CD4-positive, CD25-positive, alpha-beta regulatory T cell (primary cell): ENCODE measurements around the gene DSC3. TPM values are rescaled to one million over a fixed set of nuclear protein-coding genes. Genes with fewer than 3 reads are reported as not detected.
"Not testable (repeated sequence)": the region's sequence is repeated elsewhere in the genome, so short reads cannot be mapped to it uniquely, and the experiment has no call there.

ENCODE experiments used
- ATAC-seq, 2 donors: fragments of 150-1000 bp; cut with Tn5 transposase; one replicate each; pipeline ENCODE4 v1.10.0; 2021; ENCODE audit warnings: low read depth in 2 of 2, moderate number of reproducible peaks in 2 of 2, moderate library complexity in 1 of 2
- DNase-seq, 3 donors: peaks; one replicate each; pipeline versions ENCODE4 v3.0.0 to v3.0.0-alpha.2; 2012 to 2022; ENCODE audit warnings: mixed read lengths in 1 of 3
- H3K27ac ChIP-seq: one replicate; pipeline ENCODE4 v1.7.0; 2013; ENCODE audit warnings: mild to moderate bottlenecking, low read length; ENCODE audit not compliant: insufficient read depth, poor library complexity, severe bottlenecking
- H3K27me3 ChIP-seq: one replicate; pipeline ENCODE4 v1.7.0; 2013; ENCODE audit warnings: low read length; ENCODE audit not compliant: control insufficient read depth, insufficient read depth
- H3K36me3 ChIP-seq: one replicate; pipeline ENCODE4 v1.7.0; 2013; ENCODE audit warnings: mild to moderate bottlenecking, low read length, moderate library complexity; ENCODE audit not compliant: control insufficient read depth, insufficient read depth
- H3K4me1 ChIP-seq: 2 replicates; pipeline ENCODE4 v1.7.0; 2013; ENCODE audit warnings: mild to moderate bottlenecking, low read length; ENCODE audit not compliant: insufficient read depth, control insufficient read depth, poor library complexity, severe bottlenecking
- H3K4me3 ChIP-seq: one replicate; pipeline ENCODE4 v1.7.0; 2013; ENCODE audit warnings: low read depth, mild to moderate bottlenecking, low read length, moderate library complexity
- H3K9me3 ChIP-seq, 2 experiments: 1 replicate in 1 of 2; 2 replicates in 1 of 2; pipeline ENCODE4 v1.7.0; 2013; ENCODE audit warnings: low read length in 2 of 2, mild to moderate bottlenecking in 1 of 2, moderate library complexity in 1 of 2; ENCODE audit not compliant: control insufficient read depth in 2 of 2
- H3K27ac Mint-ChIP-seq, 3 donors: one replicate each; pipeline ENCODE4 v1.8.0; 2020 to 2022; ENCODE audit warnings: mild to moderate bottlenecking in 3 of 3, mixed read lengths in 3 of 3, moderate library complexity in 2 of 3
- H3K27me3 Mint-ChIP-seq: one replicate; pipeline ENCODE4 v1.8.0; 2022; ENCODE audit warnings: mild to moderate bottlenecking, mixed read lengths
- H3K36me3 Mint-ChIP-seq: one replicate; pipeline ENCODE4 v1.8.0; 2020; ENCODE audit warnings: mixed read lengths
- H3K4me1 Mint-ChIP-seq, 4 donors: one replicate each; pipeline ENCODE4 v1.8.0; 2020 to 2022; ENCODE audit warnings: mixed read lengths in 4 of 4, mild to moderate bottlenecking in 1 of 4
- H3K4me3 Mint-ChIP-seq, 4 donors: one replicate each; pipeline ENCODE4 v1.8.0; 2020 to 2022; ENCODE audit warnings: mild to moderate bottlenecking in 4 of 4, mixed read lengths in 4 of 4, moderate library complexity in 3 of 4
- H3K9me3 Mint-ChIP-seq, 7 donors: one replicate each; pipeline ENCODE4 v1.8.0; 2020 to 2022; ENCODE audit warnings: mixed read lengths in 7 of 7, mild to moderate bottlenecking in 3 of 7, moderate library complexity in 2 of 7
- polyA plus RNA-seq, 4 donors: library from polyadenylated mRNA; unstranded; fragments of 300-500 nt; fragmentation: Illumina TruSeq; gene quantifications; one replicate each; pipeline ENCODE4 v1.2.3, GENCODE V29; 2021
- total RNA-seq: library from RNA; stranded (reverse); gene quantifications from one replicate; pipeline ENCODE4 v1.2.3, GENCODE V29; 2022

Gene DSC3
- total and polyA plus RNA-seq, 5 donors from 2014 or later, result not detected

GRCh38 chr18:30987467-30988241, 54.9 kb downstream of the DSC3 start:
- no peak overlapping the region for H3K4me3 Mint-ChIP-seq

DNA sequence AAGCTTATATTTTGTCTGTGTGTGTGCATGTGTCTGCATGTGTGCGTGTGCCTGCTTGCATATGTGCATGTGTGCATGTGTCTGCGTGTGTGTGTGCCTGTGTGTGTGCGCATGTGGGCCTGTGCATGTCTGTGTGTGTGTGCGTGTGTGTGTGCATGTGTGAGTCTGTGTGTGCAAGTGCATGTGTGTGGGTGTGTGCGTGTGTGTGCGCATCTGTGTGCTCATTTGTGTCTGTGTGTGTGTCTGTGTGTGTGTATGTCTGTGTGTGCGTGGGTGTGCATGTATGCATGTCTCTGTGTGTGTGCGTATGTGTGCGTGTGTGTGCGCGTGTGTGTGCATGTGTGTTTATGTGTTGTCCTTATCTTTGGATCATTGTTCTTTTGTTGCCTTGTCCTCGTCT, 56.8 kb downstream of the DSC3 start:
- Histone ChIP-seq H3K9me3 (no peaks in the 10 kb centered on the region), H3K4me1 (no peaks in the 10 kb centered on the region), H3K27me3 (no peaks in the 10 kb centered on the region), H3K27ac (no peak overlapping the region), H3K4me3 (no peak overlapping the region), H3K36me3 (no peaks in the 10 kb centered on the region)
- Mint-ChIP-seq H3K27ac (peak overlapping the region in 1 of 3 donors; percentile 63), H3K4me3 (no peak overlapping the region), H3K9me3 (peaks cover 0 to 15% (median 8%) of the 10 kb centered on the region in 7 donors), H3K36me3 (no peaks in the 10 kb centered on the region), H3K4me1 (peaks cover 0 to 5% (median 0%) of the 10 kb centered on the region in 4 donors), H3K27me3 (no peaks in the 10 kb centered on the region)
- ATAC-seq, result no peak
- DNase-seq, result no peak

More at GRCh38 chr18:30987467-30988241, 54.9 kb downstream of the DSC3 start:
- Histone ChIP-seq H3K36me3 (no peaks in the 10 kb centered on the region), H3K9me3 (no peaks in the 10 kb centered on the region), H3K4me3 (no peak overlapping the region), H3K27ac (no peak overlapping the region), H3K27me3 (no peaks in the 10 kb centered on the region), H3K4me1 (no peaks in the 10 kb centered on the region)
- no peaks in the 10 kb centered on the region for H3K27me3 Mint-ChIP-seq
- H3K4me1 Mint-ChIP-seq, result no peaks in the 10 kb centered on the region
- ATAC-seq (no peak), DNase-seq (no peak)
- peaks cover 0 to 16% (median 7%) of the 10 kb centered on the region in 7 donors for H3K9me3 Mint-ChIP-seq
- no peaks in the 10 kb centered on the region for H3K36me3 Mint-ChIP-seq
- H3K27ac Mint-ChIP-seq, result no peak overlapping the region

DNA sequence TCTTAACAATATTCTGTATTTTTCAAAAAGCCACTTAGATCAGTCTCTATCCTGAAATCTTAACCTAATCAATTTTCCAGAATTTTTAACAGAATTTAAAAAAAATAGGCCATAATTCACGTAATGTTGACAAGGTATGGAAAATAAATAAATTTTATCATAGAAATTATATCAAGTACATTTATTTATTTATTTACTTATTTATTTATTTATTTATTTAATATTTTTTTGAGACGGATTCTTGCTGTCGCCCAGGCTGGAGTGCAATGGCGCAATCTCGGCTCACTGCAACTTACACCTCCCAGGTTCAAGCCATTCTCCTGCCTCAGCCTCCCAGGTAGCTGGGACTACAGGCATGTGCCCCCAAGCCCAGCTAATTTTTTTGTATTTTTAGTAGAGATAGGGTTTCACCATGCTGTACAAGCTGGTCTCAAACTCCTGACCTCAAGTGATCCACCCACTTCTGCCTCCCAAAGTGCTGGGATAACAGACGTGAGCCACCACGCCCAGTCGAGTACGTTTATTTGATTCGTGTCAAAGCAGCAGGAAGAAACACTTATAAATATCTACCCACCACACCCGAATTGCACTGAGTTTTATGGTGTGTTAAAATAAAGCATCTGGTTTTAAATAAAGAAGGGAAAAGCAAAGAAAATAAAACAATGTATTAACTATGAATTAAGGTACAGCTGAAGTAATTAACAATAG, 60.1 kb downstream of the DSC3 start:
- no peaks in the 10 kb centered on the region for H3K36me3 ChIP-seq
- Mint-ChIP-seq H3K9me3 (peaks cover 0 to 13% (median 8%) of the 10 kb centered on the region in 7 donors), H3K27me3 (no peaks in the 10 kb centered on the region), H3K36me3 (no peaks in the 10 kb centered on the region), H3K4me1 (peaks cover 0 to 5% (median 0%) of the 10 kb centered on the region in 4 donors), H3K27ac (no peak overlapping the region), H3K4me3 (no peak overlapping the region)
- no peak overlapping the region for H3K27ac ChIP-seq
- H3K9me3 ChIP-seq, result no peaks in the 10 kb centered on the region
- no peak for ATAC-seq
- H3K4me3 ChIP-seq, result no peak overlapping the region
- DNase-seq, result no peak
- no peaks in the 10 kb centered on the region for H3K4me1 ChIP-seq
- H3K27me3 ChIP-seq, result no peaks in the 10 kb centered on the region

DNA sequence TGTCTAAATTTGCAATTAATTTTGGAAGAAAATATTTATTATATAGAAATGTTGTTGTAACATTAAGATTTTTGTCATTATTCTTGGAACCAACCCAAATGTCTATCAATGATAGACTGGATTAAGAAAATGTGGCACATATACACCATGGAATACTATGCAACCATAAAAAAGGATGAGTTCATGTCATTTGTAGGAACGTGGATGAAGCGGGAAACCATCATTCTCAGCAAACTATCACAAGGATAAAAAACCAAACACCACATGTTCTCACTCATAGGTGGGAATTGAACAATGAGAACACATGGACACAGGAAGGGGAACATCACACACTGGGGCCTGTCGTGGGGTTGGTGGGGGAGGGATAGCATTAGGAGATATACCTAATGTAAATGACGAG, 64.5 kb downstream of the DSC3 start:
- not testable (repeated sequence) for H3K27me3 Mint-ChIP-seq, DNase-seq, H3K36me3 ChIP-seq, H3K27ac Mint-ChIP-seq, H3K9me3 Mint-ChIP-seq, H3K27ac ChIP-seq, H3K4me3 ChIP-seq, ATAC-seq, H3K9me3 ChIP-seq, H3K4me1 Mint-ChIP-seq, H3K27me3 ChIP-seq, H3K4me1 ChIP-seq, H3K36me3 Mint-ChIP-seq
- peak overlapping the region in 1 of 4 donors; percentile 15 for H3K4me3 Mint-ChIP-seq

DNA sequence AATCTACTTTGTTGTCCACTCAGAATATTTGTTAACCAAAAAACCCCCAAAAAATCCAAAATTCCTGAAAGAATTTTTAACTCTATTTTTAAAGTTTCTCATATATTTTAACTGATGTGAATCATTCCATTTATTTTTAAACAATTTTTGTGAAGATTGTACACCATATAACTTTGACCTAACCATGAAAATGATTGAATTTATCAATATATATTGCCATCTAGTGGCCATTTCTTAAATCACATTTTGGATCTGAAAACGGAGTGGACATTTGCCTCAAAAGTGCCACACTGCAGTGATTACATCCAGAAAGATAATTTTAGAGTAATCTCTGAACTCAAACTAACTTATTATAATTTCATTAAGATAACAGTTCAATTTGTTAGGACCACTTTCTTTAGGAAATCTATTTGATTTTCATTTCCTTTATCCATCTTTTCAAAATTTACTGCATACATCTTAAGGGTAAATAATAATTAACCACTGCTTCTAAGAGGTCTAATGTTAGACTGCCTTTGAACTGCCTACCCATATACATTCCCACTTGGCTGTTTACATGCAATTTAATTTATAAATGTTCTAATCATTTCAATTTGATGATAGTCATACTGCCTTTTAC, 71.1 kb downstream of the DSC3 start:
- Histone ChIP-seq H3K36me3 (no peaks in the 10 kb centered on the region), H3K4me1 (no peaks in the 10 kb centered on the region), H3K27ac (no peak overlapping the region), H3K27me3 (no peaks in the 10 kb centered on the region), H3K9me3 (no peaks in the 10 kb centered on the region), H3K4me3 (no peak overlapping the region)
- Mint-ChIP-seq H3K4me3 (no peak overlapping the region), H3K36me3 (no peaks in the 10 kb centered on the region), H3K27me3 (no peaks in the 10 kb centered on the region), H3K27ac (no peak overlapping the region), H3K4me1 (no peaks in the 10 kb centered on the region), H3K9me3 (peaks cover 0 to 2% (median 0%) of the 10 kb centered on the region in 7 donors)
- ATAC-seq (no peak), DNase-seq (peak in 1 of 3 donors; percentile 20)

- Histone ChIP-seq H3K36me3 (no peaks in the 10 kb centered on the region), H3K4me3 (no peak overlapping the region), H3K9me3 (no peaks in the 10 kb centered on the region), H3K4me1 (no peaks in the 10 kb centered on the region), H3K27me3 (no peaks in the 10 kb centered on the region), H3K27ac (no peak overlapping the region)
- H3K27ac Mint-ChIP-seq, result no peak overlapping the region
- H3K27me3 Mint-ChIP-seq, result no peaks in the 10 kb centered on the region
- H3K4me1 Mint-ChIP-seq, result no peaks in the 10 kb centered on the region
- H3K36me3 Mint-ChIP-seq, result no peaks in the 10 kb centered on the region
- H3K4me3 Mint-ChIP-seq, result no peak overlapping the region
- DNase-seq, result peak in 1 of 3 donors; percentile 6
- ATAC-seq, result no peak
- peaks cover 0 to 2% (median 0%) of the 10 kb centered on the region in 7 donors for H3K9me3 Mint-ChIP-seq
These were observed 72.2 kb downstream of the DSC3 start for GRCh38 chr18:30970196-30970816.

DNA sequence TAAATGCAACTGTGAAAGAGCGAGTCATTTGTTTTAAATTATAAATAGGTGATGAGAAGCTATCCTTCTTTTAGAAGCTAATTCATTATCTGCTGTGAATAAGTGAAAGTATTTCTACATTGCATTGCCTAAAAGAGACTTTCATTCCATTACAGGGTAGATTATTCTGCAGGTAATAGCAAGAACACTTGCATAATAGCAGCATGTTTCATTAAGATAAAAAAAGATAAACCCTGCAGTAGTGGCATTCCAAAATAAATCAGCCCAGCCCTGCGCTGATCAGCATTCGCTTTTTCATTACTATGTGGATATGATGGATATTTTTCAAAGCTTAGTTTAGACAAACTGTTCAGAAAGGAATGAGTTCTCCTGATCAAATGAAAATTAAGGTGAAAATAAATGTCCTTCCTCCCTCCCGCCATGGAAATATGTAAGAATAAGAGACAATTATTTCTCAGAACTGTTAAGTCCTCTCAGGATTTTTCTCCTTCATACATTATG, 72.8 kb downstream of the DSC3 start:
- H3K4me3 Mint-ChIP-seq, result no peak overlapping the region
- H3K27ac Mint-ChIP-seq, result no peak overlapping the region
- Histone ChIP-seq H3K36me3 (no peaks in the 10 kb centered on the region), H3K27ac (no peak overlapping the region), H3K4me1 (no peaks in the 10 kb centered on the region), H3K27me3 (no peaks in the 10 kb centered on the region), H3K4me3 (no peak overlapping the region), H3K9me3 (no peaks in the 10 kb centered on the region)
- H3K27me3 Mint-ChIP-seq, result no peaks in the 10 kb centered on the region
- ATAC-seq, result no peak
- H3K9me3 Mint-ChIP-seq, result peaks cover 0 to 2% (median 0%) of the 10 kb centered on the region in 7 donors
- DNase-seq, result no peak
- no peaks in the 10 kb centered on the region for H3K36me3 Mint-ChIP-seq
- no peaks in the 10 kb centered on the region for H3K4me1 Mint-ChIP-seq
